Naive B cell (primary cell): Measurements from ENCODE around the gene RFC2. TPM values are rescaled to one million over a fixed set of nuclear protein-coding genes. Genes with fewer than 3 reads are reported as not detected.
"Not testable (repeated sequence)": the region's sequence is repeated elsewhere in the genome, so short reads cannot be mapped to it uniquely, and the experiment has no call there.

Experiments
- ATAC-seq, 2 donors: fragments of 150-1000 bp; cut with Tn5 transposase; 2 replicates each; pipeline ENCODE4 v1.10.0; 2021; ENCODE audit warnings: low read depth in 2 of 2, mild to moderate bottlenecking in 2 of 2, moderate library complexity in 2 of 2
- DNase-seq: peaks from one replicate; pipeline ENCODE4 v3.0.0; 2022
- H3K27ac Mint-ChIP-seq, 6 donors: one replicate each; pipeline ENCODE4 v1.8.0; 2020 to 2022; ENCODE audit warnings: mild to moderate bottlenecking in 6 of 6, mixed read lengths in 6 of 6, moderate library complexity in 5 of 6, inconsistent platforms in 2 of 6
- H3K27me3 Mint-ChIP-seq, 3 donors: one replicate each; pipeline ENCODE4 v1.8.0; 2021 to 2022; ENCODE audit warnings: mixed read lengths in 3 of 3, mild to moderate bottlenecking in 1 of 3
- H3K36me3 Mint-ChIP-seq, 2 donors: one replicate each; pipeline ENCODE4 v1.8.0; 2020 to 2022; ENCODE audit warnings: mixed read lengths in 2 of 2, inconsistent platforms in 1 of 2, mild to moderate bottlenecking in 1 of 2
- H3K4me1 Mint-ChIP-seq, 3 donors: one replicate each; pipeline ENCODE4 v1.8.0; 2020 to 2022; ENCODE audit warnings: mixed read lengths in 3 of 3, inconsistent platforms in 1 of 3, mild to moderate bottlenecking in 1 of 3, moderate library complexity in 1 of 3
- H3K4me3 Mint-ChIP-seq, 8 donors: one replicate each; pipeline ENCODE4 v1.8.0; 2020 to 2022; ENCODE audit warnings: mild to moderate bottlenecking in 8 of 8, mixed read lengths in 8 of 8, moderate library complexity in 8 of 8, inconsistent platforms in 2 of 8
- H3K9me3 Mint-ChIP-seq, 7 donors: one replicate each; pipeline ENCODE4 v1.8.0; 2020 to 2022; ENCODE audit warnings: mixed read lengths in 7 of 7, mild to moderate bottlenecking in 5 of 7, inconsistent platforms in 2 of 7, moderate library complexity in 1 of 7
- polyA plus RNA-seq, 6 donors: library from polyadenylated mRNA; unstranded; fragments of 300-500 nt; fragmentation: Illumina TruSeq; gene quantifications; one replicate each; pipeline ENCODE4 v1.2.3, GENCODE V29; 2021; ENCODE audit warnings: low read depth in 6 of 6

The RFC2 gene
- polyA plus RNA-seq, 6 donors from 2014 or later = 42.7 to 61.4 (median 51.9) TPM

- peak overlapping the region in 1 of 6 donors; percentile 85 for H3K27ac Mint-ChIP-seq
- no peak overlapping the region for H3K4me3 Mint-ChIP-seq
- ATAC-seq (no peak), DNase-seq (no peak)
- H3K9me3 Mint-ChIP-seq = no peaks in the 10 kb centered on the region
- H3K27me3 Mint-ChIP-seq = no peaks in the 10 kb centered on the region
- H3K4me1 Mint-ChIP-seq = peaks cover 9 to 17% (median 10%) of the 10 kb centered on the region in 3 donors
- peaks cover 0 to 3% of the 10 kb centered on the region in 2 donors for H3K36me3 Mint-ChIP-seq
Observed at GRCh38 chr7:74199551-74200355, 54.4 kb downstream of the RFC2 start.

GRCh38 chr7:74197449-74198124 lies 56.6 kb downstream of the RFC2 start:
- Mint-ChIP-seq H3K27ac (peak overlapping the region in 4 of 6 donors; percentile 18 to 59 (median 46)), H3K27me3 (no peaks in the 10 kb centered on the region), H3K36me3 (peaks cover 0 to 10% of the 10 kb centered on the region in 2 donors), H3K9me3 (no peaks in the 10 kb centered on the region), H3K4me1 (peaks cover 0 to 12% (median 0%) of the 10 kb centered on the region in 3 donors), H3K4me3 (peak overlapping the region in 3 of 8 donors; percentile 17 to 69 (median 42))
- DNase-seq (no peak), ATAC-seq (peak; percentile 11 to 21)

GRCh38 chr7:74195968-74196654 lies 58.1 kb downstream of the RFC2 start:
- H3K27me3 Mint-ChIP-seq, DNase-seq, H3K27ac Mint-ChIP-seq, H3K4me3 Mint-ChIP-seq, H3K9me3 Mint-ChIP-seq, H3K36me3 Mint-ChIP-seq, H3K4me1 Mint-ChIP-seq: not testable (repeated sequence)
- peak in 1 of 2 donors; percentile 8 for ATAC-seq

- H3K4me1 Mint-ChIP-seq, H3K9me3 Mint-ChIP-seq, H3K4me3 Mint-ChIP-seq, H3K27me3 Mint-ChIP-seq, ATAC-seq, DNase-seq: not testable (repeated sequence)
- H3K36me3 Mint-ChIP-seq = peaks cover 0 to 11% of the 10 kb centered on the region in 2 donors
- peak overlapping the region in 5 of 6 donors; percentile 32 to 91 (median 66) for H3K27ac Mint-ChIP-seq
Observed at GRCh38 chr7:74195139-74195860, 58.9 kb downstream of the RFC2 start.

GRCh38 chr7:74194686-74195085 lies 59.5 kb downstream of the RFC2 start:
- Mint-ChIP-seq H3K4me1 (peaks cover 0 to 9% (median 0%) of the 10 kb centered on the region in 3 donors), H3K36me3 (peaks cover 0 to 15% of the 10 kb centered on the region in 2 donors), H3K9me3 (no peaks in the 10 kb centered on the region), H3K4me3 (no peak overlapping the region), H3K27me3 (no peaks in the 10 kb centered on the region), H3K27ac (peak overlapping the region in 5 of 6 donors; percentile 30 to 91 (median 61))
- ATAC-seq (no peak), DNase-seq (no peak)

- peak overlapping the region in 2 of 6 donors; percentile 39 to 66 for H3K27ac Mint-ChIP-seq
- ATAC-seq (no peak), DNase-seq (no peak)
- peaks cover 0 to 15% of the 10 kb centered on the region in 2 donors for H3K36me3 Mint-ChIP-seq
- H3K9me3 Mint-ChIP-seq = no peaks in the 10 kb centered on the region
- H3K27me3 Mint-ChIP-seq = no peaks in the 10 kb centered on the region
- H3K4me1 Mint-ChIP-seq = peaks cover under 1 to 10% (median under 1%) of the 10 kb centered on the region in 3 donors
- H3K4me3 Mint-ChIP-seq = peak overlapping the region in 1 of 8 donors; percentile 42
Observed at GRCh38 chr7:74193913-74194312, 60.3 kb downstream of the RFC2 start.

GRCh38 chr7:74193054-74193453 lies 61.1 kb downstream of the RFC2 start:
- Mint-ChIP-seq H3K27ac (peak overlapping the region in 2 of 6 donors; percentile 7 to 66), H3K4me3 (no peak overlapping the region), H3K4me1 (peaks cover 6 to 17% (median 9%) of the 10 kb centered on the region in 3 donors), H3K27me3 (no peaks in the 10 kb centered on the region), H3K36me3 (peaks cover 4 to 18% of the 10 kb centered on the region in 2 donors), H3K9me3 (no peaks in the 10 kb centered on the region)
- DNase-seq (no peak), ATAC-seq (no peak)

- Mint-ChIP-seq H3K4me1 (peaks cover 22 to 33% (median 27%) of the 10 kb centered on the region in 3 donors), H3K36me3 (peaks cover 9 to 24% of the 10 kb centered on the region in 2 donors), H3K9me3 (no peaks in the 10 kb centered on the region), H3K4me3 (no peak overlapping the region), H3K27ac (peak overlapping the region in 1 of 6 donors; percentile 37), H3K27me3 (no peaks in the 10 kb centered on the region)
- ATAC-seq = no peak
- no peak for DNase-seq
Observed at GRCh38 chr7:74191231-74191630, 63.0 kb downstream of the RFC2 start.

- Mint-ChIP-seq H3K36me3 (peaks cover 9 to 24% of the 10 kb centered on the region in 2 donors), H3K4me3 (no peak overlapping the region), H3K27me3 (no peaks in the 10 kb centered on the region), H3K27ac (no peak overlapping the region), H3K4me1 (peaks cover 28 to 42% (median 36%) of the 10 kb centered on the region in 3 donors), H3K9me3 (no peaks in the 10 kb centered on the region)
- no peak for DNase-seq
- no peak for ATAC-seq
Observed at GRCh38 chr7:74190259-74190658, 63.9 kb downstream of the RFC2 start.

GRCh38 chr7:74187915-74188675 lies 66.1 kb downstream of the RFC2 start:
- peak overlapping the region in 2 of 8 donors; percentile 15 to 55 for H3K4me3 Mint-ChIP-seq
- no peaks in the 10 kb centered on the region for H3K27me3 Mint-ChIP-seq
- H3K27ac Mint-ChIP-seq = peak overlapping the region in 3 of 6 donors; percentile 37 to 79 (median 69)
- no peak for DNase-seq
- H3K36me3 Mint-ChIP-seq = peaks cover 9 to 16% of the 10 kb centered on the region in 2 donors
- peaks cover 45 to 58% (median 55%) of the 10 kb centered on the region in 3 donors for H3K4me1 Mint-ChIP-seq
- ATAC-seq = no peak
- no peaks in the 10 kb centered on the region for H3K9me3 Mint-ChIP-seq

GRCh38 chr7:74185636-74186035 lies 68.6 kb downstream of the RFC2 start:
- H3K4me1 Mint-ChIP-seq = peaks cover 60 to 81% (median 78%) of the 10 kb centered on the region in 3 donors
- no peaks in the 10 kb centered on the region for H3K27me3 Mint-ChIP-seq
- peaks cover 14 to 17% of the 10 kb centered on the region in 2 donors for H3K36me3 Mint-ChIP-seq
- H3K27ac Mint-ChIP-seq = peak overlapping the region in 4 of 6 donors; percentile 28 to 59 (median 50)
- no peaks in the 10 kb centered on the region for H3K9me3 Mint-ChIP-seq
- no peak for ATAC-seq
- no peak for DNase-seq
- H3K4me3 Mint-ChIP-seq = peak overlapping the region in 5 of 8 donors; percentile 31 to 59 (median 38)

- Mint-ChIP-seq H3K27ac (peak overlapping the region in 2 of 6 donors; percentile 42 to 48), H3K27me3 (no peaks in the 10 kb centered on the region), H3K4me1 (peaks cover 65 to 87% (median 84%) of the 10 kb centered on the region in 3 donors), H3K4me3 (peak overlapping the region in 3 of 8 donors; percentile 12 to 82 (median 31)), H3K36me3 (peaks cover 9 to 17% of the 10 kb centered on the region in 2 donors), H3K9me3 (no peaks in the 10 kb centered on the region)
- DNase-seq (no peak), ATAC-seq (no peak)
Observed at GRCh38 chr7:74185016-74185415, 69.2 kb downstream of the RFC2 start.
